Sigmoid colon (tissue), 4 donors: Measurements from ENCODE around the gene MAST1.

Experiments
- CTCF ChIP-seq, 4 experiments: fragments of 450-650 bp in 3 of 4; fragments of 200-600 bp in 1 of 4; IDR thresholded peaks; one replicate each; pipeline ENCODE4 v1.5.1; 2016 to 2019; ENCODE audit warnings: antibody characterized with exemption in 4 of 4, mild to moderate bottlenecking in 3 of 4, moderate library complexity in 2 of 4
- EP300 ChIP-seq, 4 donors: sonication (generic); formaldehyde crosslinking; IDR thresholded peaks; one replicate each; pipeline ENCODE4 v1.6.1; 2017; ENCODE audit warnings: antibody characterized with exemption in 4 of 4
- POLR2AphosphoS5 ChIP-seq, 4 donors: sonication (generic); formaldehyde crosslinking; IDR thresholded peaks; one replicate each; pipeline ENCODE4 v1.6.1; 2017; ENCODE audit warnings: antibody characterized with exemption in 4 of 4

GRCh38 chr19:12789904-12790619 is 48.3 kb upstream of the MAST1 start:
- TF ChIP-seq CTCF (IDR thresholded peaks at IDR 0.05), result no peak
- peak; percentile 95 to 99 (median 97) for TF ChIP-seq POLR2AphosphoS5 (IDR thresholded peaks at IDR 0.05)
- TF ChIP-seq EP300 (IDR thresholded peaks at IDR 0.05), result peak in 2 of 4 donors; percentile 56 to 84
